Measurements from ENCODE around the gene SPTLC2. TPM values are rescaled to one million over a fixed set of nuclear protein-coding genes. Genes with fewer than 3 reads are reported as not detected.
A peak's percentile ranks its signal among the peaks of the same experiment; 100 is the strongest.

Gene SPTLC2
- total and polyA plus RNA-seq, 5 donors from 2014 or later = 8.9 to 18.1 (median 10.1) TPM

DNA sequence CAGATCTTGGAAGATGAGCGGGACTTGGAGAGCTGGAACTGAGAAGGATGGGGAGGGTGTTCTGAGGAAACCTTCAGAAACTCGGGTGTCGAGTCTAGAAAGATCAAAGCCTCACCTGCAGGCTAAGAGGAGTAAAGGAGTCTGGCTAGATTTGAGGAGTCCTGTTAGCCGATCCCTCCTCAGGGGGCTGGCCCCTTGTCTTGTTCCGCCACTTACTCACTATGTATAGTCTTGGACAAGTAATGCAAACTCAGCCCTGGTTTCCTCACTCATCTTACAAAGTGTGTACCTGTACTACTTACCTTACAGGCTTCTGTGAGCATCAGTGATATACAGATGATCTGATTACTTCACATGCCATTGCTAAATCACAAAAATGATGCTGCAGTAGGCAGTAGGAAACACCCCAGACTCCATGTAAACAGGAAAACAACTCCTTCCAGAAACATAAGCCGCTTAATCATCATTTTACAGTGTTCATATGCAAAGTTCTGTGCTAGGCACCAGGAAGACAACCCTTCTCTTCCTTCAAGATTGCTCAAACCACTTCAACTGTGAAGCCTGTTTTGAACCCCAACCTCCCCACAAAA is 2.0 kb upstream of the SPTLC2 start:
- DNase-seq = no peak
- Histone ChIP-seq H3K36me3 (ENCODE audit: control insufficient read depth, insufficient read depth, low read length) (no peaks in the 10 kb centered on the region), H3K27me3 (ENCODE audit: control insufficient read depth, insufficient read depth, low read length) (no peaks in the 10 kb centered on the region), H3K4me3 (ENCODE audit: low read depth, low read length) (no peak overlapping the region), H3K4me1 (ENCODE audit: control insufficient read depth, insufficient read depth, low read length, poor library complexity, severe bottlenecking) (peaks cover 24% of the 10 kb centered on the region), H3K9me3 (ENCODE audit: control insufficient read depth in 2 of 2, low read length in 2 of 2) (no peaks in the 10 kb centered on the region), H3K27ac (ENCODE audit: insufficient read depth, low read length, poor library complexity, severe bottlenecking) (no peak overlapping the region)
- Mint-ChIP-seq H3K9me3 (peaks cover 0 to 3% (median 0%) of the 10 kb centered on the region in 7 donors), H3K27ac (peak overlapping the region in 1 of 3 donors; percentile 13), H3K4me1 (peaks cover 15 to 33% (median 17%) of the 10 kb centered on the region in 4 donors), H3K4me3 (peak overlapping the region in 1 of 4 donors; percentile 91), H3K36me3 (peaks cover 1% of the 10 kb centered on the region), H3K27me3 (no peaks in the 10 kb centered on the region)
- no peak for ATAC-seq (ENCODE audit: low read depth in 2 of 2)

DNA sequence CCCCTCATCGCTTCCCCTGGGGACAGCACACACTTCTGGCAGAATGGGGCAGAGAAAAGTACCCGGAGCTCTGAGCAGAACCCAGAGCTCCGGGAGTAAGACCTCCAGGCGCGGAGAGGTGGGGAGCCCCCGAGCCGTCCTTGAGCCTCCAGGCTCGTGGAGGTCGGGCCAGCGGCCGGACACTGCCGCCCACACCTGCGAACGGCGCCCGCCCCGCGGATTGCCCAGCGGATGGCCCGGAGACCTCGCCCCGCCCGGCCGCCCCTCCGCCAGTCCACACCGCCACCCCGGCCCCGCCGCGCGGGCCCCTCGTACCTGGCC is 344 bp downstream of the SPTLC2 start:
- H3K4me3 ChIP-seq (ENCODE audit: low read depth, low read length) = peak overlapping the region; percentile 90
- DNase-seq (no peak), ATAC-seq (ENCODE audit: low read depth in 2 of 2) (no peak)
- H3K4me3 Mint-ChIP-seq = peak overlapping the region; percentile 90 to 97 (median 92)
- peaks cover 5% of the 10 kb centered on the region for H3K36me3 Mint-ChIP-seq
- peaks cover 24% of the 10 kb centered on the region for H3K4me1 ChIP-seq (ENCODE audit: control insufficient read depth, insufficient read depth, low read length, poor library complexity, severe bottlenecking)
- peak overlapping the region; percentile 79 to 94 (median 82) for H3K27ac Mint-ChIP-seq
- peaks cover 23 to 51% (median 27%) of the 10 kb centered on the region in 4 donors for H3K4me1 Mint-ChIP-seq
- peak overlapping the region; percentile 72 for H3K27ac ChIP-seq (ENCODE audit: insufficient read depth, low read length, poor library complexity, severe bottlenecking)
- H3K27me3 Mint-ChIP-seq = no peaks in the 10 kb centered on the region
- no peaks in the 10 kb centered on the region for H3K36me3 ChIP-seq (ENCODE audit: control insufficient read depth, insufficient read depth, low read length)
- H3K9me3 ChIP-seq (ENCODE audit: control insufficient read depth in 2 of 2, low read length in 2 of 2) = no peaks in the 10 kb centered on the region
- H3K27me3 ChIP-seq (ENCODE audit: control insufficient read depth, insufficient read depth, low read length) = no peaks in the 10 kb centered on the region
- H3K9me3 Mint-ChIP-seq = peaks cover 0 to 2% (median 0%) of the 10 kb centered on the region in 7 donors

DNA sequence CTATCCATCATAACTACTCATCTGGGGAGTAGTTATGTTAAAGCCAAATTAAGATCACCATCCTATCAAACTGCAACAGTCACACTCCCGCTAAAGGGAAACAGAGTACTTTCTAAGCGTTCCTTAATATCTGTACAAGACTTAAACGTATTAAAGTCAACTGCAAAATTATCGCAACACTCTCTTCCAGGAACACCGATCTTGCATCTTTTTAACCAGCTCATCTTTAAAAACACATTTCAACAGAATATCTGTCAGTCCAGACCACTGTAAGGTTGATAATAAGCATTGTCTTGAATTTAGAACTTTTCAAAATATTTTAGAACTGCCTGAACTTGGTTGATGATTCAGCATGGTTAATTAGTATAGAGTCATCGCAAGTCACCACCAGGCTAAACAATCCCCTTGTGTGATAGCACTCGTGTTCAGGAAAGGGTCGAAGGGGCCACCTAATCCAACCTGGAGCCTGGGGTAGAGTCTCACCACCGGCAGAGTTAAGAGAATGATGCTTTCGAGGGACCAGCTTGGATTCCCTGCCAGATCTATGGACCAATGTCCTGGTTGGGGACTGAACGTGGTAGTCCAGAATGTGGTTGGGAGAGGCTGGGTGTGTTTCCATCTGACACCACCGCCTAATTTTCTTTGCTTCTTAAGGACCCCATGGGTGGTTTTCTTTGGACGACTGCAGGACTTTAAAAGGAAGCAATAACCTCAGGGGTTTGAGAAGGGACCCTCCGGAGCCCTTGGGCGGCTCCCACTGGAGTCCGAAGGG is 890 bp downstream of the SPTLC2 start:
- no peak for ATAC-seq (ENCODE audit: low read depth in 2 of 2)
- peak overlapping the region; percentile 90 to 97 (median 92) for H3K4me3 Mint-ChIP-seq
- Histone ChIP-seq H3K27ac (ENCODE audit: insufficient read depth, low read length, poor library complexity, severe bottlenecking) (no peak overlapping the region), H3K4me3 (ENCODE audit: low read depth, low read length) (peak overlapping the region; percentile 90), H3K27me3 (ENCODE audit: control insufficient read depth, insufficient read depth, low read length) (no peaks in the 10 kb centered on the region), H3K4me1 (ENCODE audit: control insufficient read depth, insufficient read depth, low read length, poor library complexity, severe bottlenecking) (peaks cover 24% of the 10 kb centered on the region), H3K36me3 (ENCODE audit: control insufficient read depth, insufficient read depth, low read length) (no peaks in the 10 kb centered on the region), H3K9me3 (ENCODE audit: control insufficient read depth in 2 of 2, low read length in 2 of 2) (no peaks in the 10 kb centered on the region)
- H3K27ac Mint-ChIP-seq = peak overlapping the region; percentile 79 to 89 (median 82)
- DNase-seq = peak in 2 of 3 donors; percentile 10 to 14
- H3K9me3 Mint-ChIP-seq = peaks cover 0 to 2% (median 0%) of the 10 kb centered on the region in 7 donors
- peaks cover 23 to 51% (median 27%) of the 10 kb centered on the region in 4 donors for H3K4me1 Mint-ChIP-seq
- H3K36me3 Mint-ChIP-seq = peaks cover 5% of the 10 kb centered on the region
- H3K27me3 Mint-ChIP-seq = no peaks in the 10 kb centered on the region

DNA sequence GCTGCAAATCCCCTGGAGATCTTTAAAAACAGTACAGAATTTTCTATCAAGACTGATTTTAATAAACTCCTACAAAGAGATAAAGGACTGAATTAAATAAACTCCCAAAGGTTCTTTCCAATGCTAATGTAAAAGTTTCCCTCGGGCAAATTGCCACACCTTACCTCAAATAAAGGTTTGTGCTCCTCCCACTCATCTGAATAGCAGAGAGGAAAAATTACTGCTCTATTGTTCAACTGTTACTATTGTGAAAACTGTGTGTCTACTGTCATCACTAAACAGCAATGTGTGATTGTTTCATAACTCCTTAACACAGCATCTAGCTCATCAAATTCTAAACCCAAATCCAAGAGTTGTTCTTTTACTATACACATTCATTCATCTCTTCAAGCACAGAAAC is 3.2 kb downstream of the SPTLC2 start:
- Mint-ChIP-seq H3K27me3 (no peaks in the 10 kb centered on the region), H3K4me3 (peak overlapping the region in 3 of 4 donors; percentile 21 to 44 (median 22))
- no peak for ATAC-seq (ENCODE audit: low read depth in 2 of 2)

DNA sequence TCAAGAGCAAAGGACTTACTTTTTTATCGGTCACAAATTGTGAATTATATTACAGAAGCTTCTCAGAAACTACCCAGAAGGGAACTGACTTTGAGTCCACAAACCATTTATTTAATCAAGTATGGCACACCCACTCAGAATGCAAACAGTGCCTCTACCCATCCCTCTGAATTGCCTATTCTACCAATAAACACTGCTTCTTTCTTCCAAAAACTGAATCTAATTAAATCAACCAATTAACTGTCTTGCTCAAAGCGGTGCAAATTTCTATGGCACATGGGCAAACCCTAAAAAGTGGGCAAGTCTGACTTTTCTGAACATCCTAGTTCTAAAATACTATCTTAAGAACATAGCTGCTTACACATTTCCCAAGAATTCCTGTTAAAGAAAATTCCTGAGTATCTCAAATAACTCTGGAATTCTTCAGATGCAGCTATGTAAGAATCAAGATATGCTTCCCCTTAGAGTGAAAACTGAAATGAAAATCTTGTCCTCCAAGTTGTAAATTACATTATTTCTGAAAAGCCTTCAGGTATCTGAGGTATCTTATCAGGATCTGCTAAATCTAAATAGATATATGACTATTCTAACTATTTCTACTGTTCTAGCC is 4.3 kb downstream of the SPTLC2 start:
- H3K27me3 ChIP-seq (ENCODE audit: control insufficient read depth, insufficient read depth, low read length) = no peaks in the 10 kb centered on the region

More for the DNA sequence above, 3.2 kb downstream of the SPTLC2 start:
- Mint-ChIP-seq H3K36me3 (peaks cover 5% of the 10 kb centered on the region), H3K9me3 (no peaks in the 10 kb centered on the region), H3K27ac (no peak overlapping the region), H3K4me1 (peaks cover 28 to 66% (median 32%) of the 10 kb centered on the region in 4 donors)
- Histone ChIP-seq H3K27me3 (ENCODE audit: control insufficient read depth, insufficient read depth, low read length) (no peaks in the 10 kb centered on the region), H3K4me1 (ENCODE audit: control insufficient read depth, insufficient read depth, low read length, poor library complexity, severe bottlenecking) (peaks cover 28% of the 10 kb centered on the region), H3K9me3 (ENCODE audit: control insufficient read depth in 2 of 2, low read length in 2 of 2) (no peaks in the 10 kb centered on the region), H3K4me3 (ENCODE audit: low read depth, low read length) (no peak overlapping the region), H3K27ac (ENCODE audit: insufficient read depth, low read length, poor library complexity, severe bottlenecking) (no peak overlapping the region), H3K36me3 (ENCODE audit: control insufficient read depth, insufficient read depth, low read length) (no peaks in the 10 kb centered on the region)
- DNase-seq = no peak

DNA sequence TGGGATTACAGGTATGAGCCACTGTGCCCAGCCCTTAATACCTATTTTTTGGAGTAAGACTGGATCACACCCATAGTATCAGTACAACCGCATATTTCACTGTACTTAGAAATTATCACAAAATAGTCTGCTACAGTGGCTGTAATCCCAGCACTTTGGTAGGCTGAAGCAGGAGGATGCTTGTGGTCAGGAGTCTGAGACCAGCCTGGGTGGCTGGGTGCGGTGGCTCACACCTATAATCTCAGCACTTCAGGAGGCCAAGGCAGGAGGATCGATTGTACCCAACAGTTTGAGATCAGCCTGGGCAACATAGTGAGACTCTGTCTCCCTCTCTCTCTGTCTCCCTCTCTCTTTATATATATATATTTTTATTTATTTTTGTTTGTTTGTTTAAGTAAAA is 5.9 kb downstream of the SPTLC2 start:
- Mint-ChIP-seq H3K4me3 (no peak overlapping the region), H3K36me3 (peaks cover 5% of the 10 kb centered on the region), H3K4me1 (peaks cover 34 to 76% (median 49%) of the 10 kb centered on the region in 4 donors)

More for the DNA sequence above, 4.3 kb downstream of the SPTLC2 start:
- H3K36me3 ChIP-seq (ENCODE audit: control insufficient read depth, insufficient read depth, low read length) = no peaks in the 10 kb centered on the region
- no peaks in the 10 kb centered on the region for H3K9me3 Mint-ChIP-seq
- no peak for DNase-seq
- H3K4me3 Mint-ChIP-seq = peak overlapping the region in 1 of 4 donors; percentile 6
- H3K27ac ChIP-seq (ENCODE audit: insufficient read depth, low read length, poor library complexity, severe bottlenecking) = no peak overlapping the region
- H3K4me1 ChIP-seq (ENCODE audit: control insufficient read depth, insufficient read depth, low read length, poor library complexity, severe bottlenecking) = peaks cover 31% of the 10 kb centered on the region
- H3K4me1 Mint-ChIP-seq = peaks cover 35 to 69% (median 41%) of the 10 kb centered on the region in 4 donors
- H3K27ac Mint-ChIP-seq = no peak overlapping the region
- no peak overlapping the region for H3K4me3 ChIP-seq (ENCODE audit: low read depth, low read length)
- no peak for ATAC-seq (ENCODE audit: low read depth in 2 of 2)
- H3K27me3 Mint-ChIP-seq = no peaks in the 10 kb centered on the region
- peaks cover 5% of the 10 kb centered on the region for H3K36me3 Mint-ChIP-seq
- H3K9me3 ChIP-seq (ENCODE audit: control insufficient read depth in 2 of 2, low read length in 2 of 2) = no peaks in the 10 kb centered on the region

DNA sequence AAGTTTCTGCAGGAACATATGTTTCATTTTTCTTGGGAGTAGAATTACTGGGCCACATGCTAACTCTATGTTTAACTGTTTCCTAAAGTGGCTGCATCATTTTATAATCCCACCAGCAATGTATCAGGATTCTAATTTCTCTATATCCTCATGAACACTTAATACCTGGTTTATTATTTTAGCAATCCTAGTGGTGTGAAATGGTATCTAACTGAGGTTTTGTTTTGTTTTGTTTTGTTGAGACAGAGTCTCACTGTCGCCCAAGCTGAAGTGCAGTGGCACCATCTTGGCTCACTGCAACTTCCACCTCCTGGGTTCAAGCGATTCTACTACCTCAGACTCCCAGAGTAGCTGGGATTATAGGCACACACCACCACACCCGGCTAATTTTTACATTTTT is 6.5 kb downstream of the SPTLC2 start:
- H3K9me3 ChIP-seq (ENCODE audit: control insufficient read depth in 2 of 2, low read length in 2 of 2) = no peaks in the 10 kb centered on the region
- H3K4me3 ChIP-seq (ENCODE audit: low read depth, low read length) = no peak overlapping the region
- Mint-ChIP-seq H3K4me1 (peaks cover 28 to 72% (median 48%) of the 10 kb centered on the region in 4 donors), H3K36me3 (peaks cover 5% of the 10 kb centered on the region), H3K4me3 (no peak overlapping the region), H3K27ac (no peak overlapping the region), H3K27me3 (no peaks in the 10 kb centered on the region), H3K9me3 (no peaks in the 10 kb centered on the region)
- ATAC-seq (ENCODE audit: low read depth in 2 of 2) (no peak), DNase-seq (no peak)
- no peaks in the 10 kb centered on the region for H3K27me3 ChIP-seq (ENCODE audit: control insufficient read depth, insufficient read depth, low read length)
- no peak overlapping the region for H3K27ac ChIP-seq (ENCODE audit: insufficient read depth, low read length, poor library complexity, severe bottlenecking)
- no peaks in the 10 kb centered on the region for H3K36me3 ChIP-seq (ENCODE audit: control insufficient read depth, insufficient read depth, low read length)
- peaks cover 23% of the 10 kb centered on the region for H3K4me1 ChIP-seq (ENCODE audit: control insufficient read depth, insufficient read depth, low read length, poor library complexity, severe bottlenecking)

More for the DNA sequence above, 5.9 kb downstream of the SPTLC2 start:
- Histone ChIP-seq H3K27me3 (ENCODE audit: control insufficient read depth, insufficient read depth, low read length) (no peaks in the 10 kb centered on the region), H3K36me3 (ENCODE audit: control insufficient read depth, insufficient read depth, low read length) (no peaks in the 10 kb centered on the region), H3K9me3 (ENCODE audit: control insufficient read depth in 2 of 2, low read length in 2 of 2) (no peaks in the 10 kb centered on the region), H3K27ac (ENCODE audit: insufficient read depth, low read length, poor library complexity, severe bottlenecking) (no peak overlapping the region), H3K4me1 (ENCODE audit: control insufficient read depth, insufficient read depth, low read length, poor library complexity, severe bottlenecking) (peaks cover 28% of the 10 kb centered on the region), H3K4me3 (ENCODE audit: low read depth, low read length) (no peak overlapping the region)
- H3K27me3 Mint-ChIP-seq = no peaks in the 10 kb centered on the region
- H3K27ac Mint-ChIP-seq = no peak overlapping the region
- DNase-seq (no peak), ATAC-seq (ENCODE audit: low read depth in 2 of 2) (no peak)
- no peaks in the 10 kb centered on the region for H3K9me3 Mint-ChIP-seq

Data from CD4-positive, CD25-positive, alpha-beta regulatory T cell (primary cell).